H1 (cell line): ENCODE data around the gene CYP2B6. TPM values are rescaled to one million over a fixed set of nuclear protein-coding genes. Genes with fewer than 3 reads are reported as not detected.

Experiments
- ASH2L ChIP-seq: fragments of 200-600, 300-600 bp; sonication (generic); IDR thresholded peaks from one replicate; pipeline ENCODE4 v1.7.1; 2017; ENCODE audit warnings: low read length
- CTBP2 ChIP-seq: IDR thresholded peaks from 2 replicates; pipeline ENCODE4 v1.7.0; 2011; ENCODE audit warnings: borderline replicate concordance, mild to moderate bottlenecking, moderate library complexity, mixed read lengths, low read length; ENCODE audit not compliant: insufficient read depth, insufficient read length
- SAP30 ChIP-seq: fragments of 300-600 bp; sonication (generic); IDR thresholded peaks from 2 replicates; pipeline ENCODE4 v1.7.1; 2012; ENCODE audit warnings: low read length, moderate library complexity, mild to moderate bottlenecking, inconsistent platforms; ENCODE audit not compliant: insufficient read depth, insufficient replicate concordance
- polyA plus RNA-seq, 7 experiments: library from polyadenylated mRNA; depleted of rRNA in 3 of 7; stranded (reverse) in 5 of 7; unstranded in 2 of 7; fragments of >200 nt in 5 of 7; fragments of 200-250 nt in 2 of 7; gene quantifications; 1 replicate in 5 of 7; 2 replicates in 1 of 7; 4 replicates in 1 of 7; pipeline versions ENCODE4 v1.2.1 to v1.2.3, GENCODE V29; 2011 to 2013; ENCODE audit warnings: missing spikeins in 2 of 7, mixed read lengths in 2 of 7
- total RNA-seq: library from RNA; stranded (reverse); fragmentation: NEBNext Ultra II Directional; extraction: Animal tissue kit (Norgen Biotek cat#: 25700); gene quantifications from 2 replicates; pipeline ENCODE4 v1.2.1, GENCODE V29; 2021
- TF ChIP-seq, protein P1 (sequence below): fragments of 300-600 bp; sonication (generic); IDR thresholded peaks from 2 replicates; pipeline ENCODE4 v1.7.1; 2012; ENCODE audit warnings: low read length, moderate library complexity, mild to moderate bottlenecking, inconsistent platforms; ENCODE audit not compliant: insufficient replicate concordance
- TF ChIP-seq, protein P2 (sequence below): IDR thresholded peaks from 2 replicates; pipeline ENCODE4 v1.6.1; 2011; ENCODE audit warnings: low read depth, mild to moderate bottlenecking, low read length; ENCODE audit not compliant: insufficient read depth

The CYP2B6 gene
- total and polyA plus RNA-seq, 2 of the 8 experiments (the other 6 are each of a cell fraction or from before 2014, with no cell fraction given): 2.8 to 5.4 TPM

- TF ChIP-seq, protein P1, sequence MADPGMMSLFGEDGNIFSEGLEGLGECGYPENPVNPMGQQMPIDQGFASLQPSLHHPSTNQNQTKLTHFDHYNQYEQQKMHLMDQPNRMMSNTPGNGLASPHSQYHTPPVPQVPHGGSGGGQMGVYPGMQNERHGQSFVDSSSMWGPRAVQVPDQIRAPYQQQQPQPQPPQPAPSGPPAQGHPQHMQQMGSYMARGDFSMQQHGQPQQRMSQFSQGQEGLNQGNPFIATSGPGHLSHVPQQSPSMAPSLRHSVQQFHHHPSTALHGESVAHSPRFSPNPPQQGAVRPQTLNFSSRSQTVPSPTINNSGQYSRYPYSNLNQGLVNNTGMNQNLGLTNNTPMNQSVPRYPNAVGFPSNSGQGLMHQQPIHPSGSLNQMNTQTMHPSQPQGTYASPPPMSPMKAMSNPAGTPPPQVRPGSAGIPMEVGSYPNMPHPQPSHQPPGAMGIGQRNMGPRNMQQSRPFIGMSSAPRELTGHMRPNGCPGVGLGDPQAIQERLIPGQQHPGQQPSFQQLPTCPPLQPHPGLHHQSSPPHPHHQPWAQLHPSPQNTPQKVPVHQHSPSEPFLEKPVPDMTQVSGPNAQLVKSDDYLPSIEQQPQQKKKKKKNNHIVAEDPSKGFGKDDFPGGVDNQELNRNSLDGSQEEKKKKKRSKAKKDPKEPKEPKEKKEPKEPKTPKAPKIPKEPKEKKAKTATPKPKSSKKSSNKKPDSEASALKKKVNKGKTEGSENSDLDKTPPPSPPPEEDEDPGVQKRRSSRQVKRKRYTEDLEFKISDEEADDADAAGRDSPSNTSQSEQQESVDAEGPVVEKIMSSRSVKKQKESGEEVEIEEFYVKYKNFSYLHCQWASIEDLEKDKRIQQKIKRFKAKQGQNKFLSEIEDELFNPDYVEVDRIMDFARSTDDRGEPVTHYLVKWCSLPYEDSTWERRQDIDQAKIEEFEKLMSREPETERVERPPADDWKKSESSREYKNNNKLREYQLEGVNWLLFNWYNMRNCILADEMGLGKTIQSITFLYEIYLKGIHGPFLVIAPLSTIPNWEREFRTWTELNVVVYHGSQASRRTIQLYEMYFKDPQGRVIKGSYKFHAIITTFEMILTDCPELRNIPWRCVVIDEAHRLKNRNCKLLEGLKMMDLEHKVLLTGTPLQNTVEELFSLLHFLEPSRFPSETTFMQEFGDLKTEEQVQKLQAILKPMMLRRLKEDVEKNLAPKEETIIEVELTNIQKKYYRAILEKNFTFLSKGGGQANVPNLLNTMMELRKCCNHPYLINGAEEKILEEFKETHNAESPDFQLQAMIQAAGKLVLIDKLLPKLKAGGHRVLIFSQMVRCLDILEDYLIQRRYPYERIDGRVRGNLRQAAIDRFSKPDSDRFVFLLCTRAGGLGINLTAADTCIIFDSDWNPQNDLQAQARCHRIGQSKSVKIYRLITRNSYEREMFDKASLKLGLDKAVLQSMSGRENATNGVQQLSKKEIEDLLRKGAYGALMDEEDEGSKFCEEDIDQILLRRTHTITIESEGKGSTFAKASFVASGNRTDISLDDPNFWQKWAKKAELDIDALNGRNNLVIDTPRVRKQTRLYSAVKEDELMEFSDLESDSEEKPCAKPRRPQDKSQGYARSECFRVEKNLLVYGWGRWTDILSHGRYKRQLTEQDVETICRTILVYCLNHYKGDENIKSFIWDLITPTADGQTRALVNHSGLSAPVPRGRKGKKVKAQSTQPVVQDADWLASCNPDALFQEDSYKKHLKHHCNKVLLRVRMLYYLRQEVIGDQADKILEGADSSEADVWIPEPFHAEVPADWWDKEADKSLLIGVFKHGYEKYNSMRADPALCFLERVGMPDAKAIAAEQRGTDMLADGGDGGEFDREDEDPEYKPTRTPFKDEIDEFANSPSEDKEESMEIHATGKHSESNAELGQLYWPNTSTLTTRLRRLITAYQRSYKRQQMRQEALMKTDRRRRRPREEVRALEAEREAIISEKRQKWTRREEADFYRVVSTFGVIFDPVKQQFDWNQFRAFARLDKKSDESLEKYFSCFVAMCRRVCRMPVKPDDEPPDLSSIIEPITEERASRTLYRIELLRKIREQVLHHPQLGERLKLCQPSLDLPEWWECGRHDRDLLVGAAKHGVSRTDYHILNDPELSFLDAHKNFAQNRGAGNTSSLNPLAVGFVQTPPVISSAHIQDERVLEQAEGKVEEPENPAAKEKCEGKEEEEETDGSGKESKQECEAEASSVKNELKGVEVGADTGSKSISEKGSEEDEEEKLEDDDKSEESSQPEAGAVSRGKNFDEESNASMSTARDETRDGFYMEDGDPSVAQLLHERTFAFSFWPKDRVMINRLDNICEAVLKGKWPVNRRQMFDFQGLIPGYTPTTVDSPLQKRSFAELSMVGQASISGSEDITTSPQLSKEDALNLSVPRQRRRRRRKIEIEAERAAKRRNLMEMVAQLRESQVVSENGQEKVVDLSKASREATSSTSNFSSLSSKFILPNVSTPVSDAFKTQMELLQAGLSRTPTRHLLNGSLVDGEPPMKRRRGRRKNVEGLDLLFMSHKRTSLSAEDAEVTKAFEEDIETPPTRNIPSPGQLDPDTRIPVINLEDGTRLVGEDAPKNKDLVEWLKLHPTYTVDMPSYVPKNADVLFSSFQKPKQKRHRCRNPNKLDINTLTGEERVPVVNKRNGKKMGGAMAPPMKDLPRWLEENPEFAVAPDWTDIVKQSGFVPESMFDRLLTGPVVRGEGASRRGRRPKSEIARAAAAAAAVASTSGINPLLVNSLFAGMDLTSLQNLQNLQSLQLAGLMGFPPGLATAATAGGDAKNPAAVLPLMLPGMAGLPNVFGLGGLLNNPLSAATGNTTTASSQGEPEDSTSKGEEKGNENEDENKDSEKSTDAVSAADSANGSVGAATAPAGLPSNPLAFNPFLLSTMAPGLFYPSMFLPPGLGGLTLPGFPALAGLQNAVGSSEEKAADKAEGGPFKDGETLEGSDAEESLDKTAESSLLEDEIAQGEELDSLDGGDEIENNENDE: no peak
- no peak for TF ChIP-seq ASH2L
- no peak for TF ChIP-seq CTBP2
- no peak for TF ChIP-seq SAP30
- TF ChIP-seq, protein P2, sequence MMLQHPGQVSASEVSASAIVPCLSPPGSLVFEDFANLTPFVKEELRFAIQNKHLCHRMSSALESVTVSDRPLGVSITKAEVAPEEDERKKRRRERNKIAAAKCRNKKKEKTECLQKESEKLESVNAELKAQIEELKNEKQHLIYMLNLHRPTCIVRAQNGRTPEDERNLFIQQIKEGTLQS: no peak
These were observed 42.3 kb upstream of the CYP2B6 start (continued) for GRCh38 chr19:40948580-40949299.
